Measurements from ENCODE around the gene KIAA0319L. TPM values are rescaled to one million over a fixed set of nuclear protein-coding genes. Genes with fewer than 3 reads are reported as not detected.
A peak's percentile ranks its signal among the peaks of the same experiment; 100 is the strongest.

Gene KIAA0319L
- total RNA-seq, 1 donor from 2014 or later = 44.9 TPM

DNA sequence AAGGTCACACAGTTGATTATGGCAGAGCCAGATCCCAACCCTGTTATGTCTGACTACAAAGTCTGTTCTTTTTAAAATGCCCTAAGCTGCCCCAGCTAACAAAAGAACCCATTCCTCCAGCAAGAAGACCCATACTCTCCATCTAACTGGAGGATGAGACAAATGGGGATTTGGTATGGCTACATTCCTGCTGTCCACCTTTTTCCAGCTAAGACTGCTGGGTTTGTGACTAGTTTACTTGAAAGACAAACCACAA is 112.8 kb downstream of the KIAA0319L start:
- DNase-seq (ENCODE audit: extremely low spot score, unreplicated experiment) = peak; percentile 10
- no peaks in the 10 kb centered on the region for H3K27me3 Mint-ChIP-seq (ENCODE audit: unreplicated experiment)
- H3K4me3 Mint-ChIP-seq (ENCODE audit: unreplicated experiment) = no peak overlapping the region
- H3K36me3 Mint-ChIP-seq (ENCODE audit: unreplicated experiment) = peaks cover 25% of the 10 kb centered on the region
- no peak overlapping the region for H3K27ac Mint-ChIP-seq (ENCODE audit: unreplicated experiment)
- H3K9me3 Mint-ChIP-seq (ENCODE audit: unreplicated experiment) = no peaks in the 10 kb centered on the region
- no peaks in the 10 kb centered on the region for H3K4me1 Mint-ChIP-seq (ENCODE audit: unreplicated experiment)
- TF ChIP-seq, protein P1, sequence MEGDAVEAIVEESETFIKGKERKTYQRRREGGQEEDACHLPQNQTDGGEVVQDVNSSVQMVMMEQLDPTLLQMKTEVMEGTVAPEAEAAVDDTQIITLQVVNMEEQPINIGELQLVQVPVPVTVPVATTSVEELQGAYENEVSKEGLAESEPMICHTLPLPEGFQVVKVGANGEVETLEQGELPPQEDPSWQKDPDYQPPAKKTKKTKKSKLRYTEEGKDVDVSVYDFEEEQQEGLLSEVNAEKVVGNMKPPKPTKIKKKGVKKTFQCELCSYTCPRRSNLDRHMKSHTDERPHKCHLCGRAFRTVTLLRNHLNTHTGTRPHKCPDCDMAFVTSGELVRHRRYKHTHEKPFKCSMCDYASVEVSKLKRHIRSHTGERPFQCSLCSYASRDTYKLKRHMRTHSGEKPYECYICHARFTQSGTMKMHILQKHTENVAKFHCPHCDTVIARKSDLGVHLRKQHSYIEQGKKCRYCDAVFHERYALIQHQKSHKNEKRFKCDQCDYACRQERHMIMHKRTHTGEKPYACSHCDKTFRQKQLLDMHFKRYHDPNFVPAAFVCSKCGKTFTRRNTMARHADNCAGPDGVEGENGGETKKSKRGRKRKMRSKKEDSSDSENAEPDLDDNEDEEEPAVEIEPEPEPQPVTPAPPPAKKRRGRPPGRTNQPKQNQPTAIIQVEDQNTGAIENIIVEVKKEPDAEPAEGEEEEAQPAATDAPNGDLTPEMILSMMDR (IDR thresholded peaks at IDR 0.05) = no peak

DNA sequence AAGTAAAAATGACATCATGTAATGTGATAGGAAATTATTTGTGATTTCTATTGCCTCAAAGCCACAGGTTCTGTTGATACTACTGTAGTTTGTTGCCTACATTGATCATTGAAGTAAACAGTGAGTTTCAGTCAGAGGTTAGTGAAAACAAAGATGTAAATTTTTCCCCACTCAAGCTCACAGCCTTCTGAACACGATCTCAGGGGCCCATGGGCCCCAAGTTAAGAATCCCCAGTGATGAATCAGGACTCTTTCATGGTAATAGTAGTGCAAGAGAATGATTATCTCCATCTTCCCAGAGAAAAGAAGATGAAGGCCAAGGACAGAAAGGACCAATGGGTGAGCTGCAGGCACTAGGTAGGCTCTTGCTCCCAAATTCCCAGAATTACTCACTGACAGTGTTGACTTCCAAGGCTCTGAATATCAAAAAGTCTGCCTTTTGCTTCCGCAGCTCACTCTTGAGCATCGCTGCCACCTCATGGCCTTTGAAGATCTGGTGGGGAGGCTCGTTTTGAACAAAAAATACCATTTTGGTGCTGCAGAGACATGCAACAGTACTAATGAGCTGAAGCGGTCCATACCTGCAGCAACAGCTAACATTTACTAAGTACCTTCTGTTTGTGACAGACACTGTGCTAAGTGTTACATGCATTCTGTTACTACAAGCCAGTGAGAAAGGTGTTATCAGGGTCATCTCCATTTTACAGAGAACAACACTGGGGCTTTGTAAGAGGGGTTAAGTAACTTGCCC is 113.3 kb downstream of the KIAA0319L start:
- H3K27me3 Mint-ChIP-seq (ENCODE audit: unreplicated experiment) = no peaks in the 10 kb centered on the region
- H3K4me3 Mint-ChIP-seq (ENCODE audit: unreplicated experiment) = no peak overlapping the region
- H3K9me3 Mint-ChIP-seq (ENCODE audit: unreplicated experiment) = no peaks in the 10 kb centered on the region
- peaks cover 30% of the 10 kb centered on the region for H3K36me3 Mint-ChIP-seq (ENCODE audit: unreplicated experiment)
- DNase-seq (ENCODE audit: extremely low spot score, unreplicated experiment) = peak; percentile 46
- TF ChIP-seq, protein P1 (IDR thresholded peaks at IDR 0.05) = peak; percentile 19
- H3K4me1 Mint-ChIP-seq (ENCODE audit: unreplicated experiment) = no peaks in the 10 kb centered on the region
- H3K27ac Mint-ChIP-seq (ENCODE audit: unreplicated experiment) = no peak overlapping the region

DNA sequence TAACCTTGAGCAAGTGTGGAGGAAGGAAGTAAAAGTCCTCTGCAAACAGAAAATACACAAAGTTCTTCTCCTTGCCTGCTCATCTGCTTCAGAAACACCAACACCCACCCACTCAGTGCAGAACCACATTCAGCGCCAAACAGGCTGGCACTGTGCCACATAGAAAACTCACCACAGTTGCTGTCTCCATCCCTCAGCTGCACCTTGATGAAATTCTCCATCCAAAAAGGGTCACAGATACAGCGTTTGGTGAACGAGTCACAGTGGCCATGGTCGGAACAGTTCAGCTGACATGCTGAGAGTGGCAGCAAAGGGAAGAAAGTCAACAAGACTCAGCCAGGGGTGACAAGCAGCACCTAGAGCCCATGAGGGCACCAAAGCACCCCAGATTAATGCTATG is 114.5 kb downstream of the KIAA0319L start:
- H3K9me3 Mint-ChIP-seq (ENCODE audit: unreplicated experiment) = no peaks in the 10 kb centered on the region
- no peak overlapping the region for H3K27ac Mint-ChIP-seq (ENCODE audit: unreplicated experiment)
- no peaks in the 10 kb centered on the region for H3K27me3 Mint-ChIP-seq (ENCODE audit: unreplicated experiment)
- peaks cover 31% of the 10 kb centered on the region for H3K36me3 Mint-ChIP-seq (ENCODE audit: unreplicated experiment)
- H3K4me1 Mint-ChIP-seq (ENCODE audit: unreplicated experiment) = no peaks in the 10 kb centered on the region
- DNase-seq (ENCODE audit: extremely low spot score, unreplicated experiment) = peak; percentile 63
- TF ChIP-seq, protein P1 (IDR thresholded peaks at IDR 0.05) = no peak
- no peak overlapping the region for H3K4me3 Mint-ChIP-seq (ENCODE audit: unreplicated experiment)

DNA sequence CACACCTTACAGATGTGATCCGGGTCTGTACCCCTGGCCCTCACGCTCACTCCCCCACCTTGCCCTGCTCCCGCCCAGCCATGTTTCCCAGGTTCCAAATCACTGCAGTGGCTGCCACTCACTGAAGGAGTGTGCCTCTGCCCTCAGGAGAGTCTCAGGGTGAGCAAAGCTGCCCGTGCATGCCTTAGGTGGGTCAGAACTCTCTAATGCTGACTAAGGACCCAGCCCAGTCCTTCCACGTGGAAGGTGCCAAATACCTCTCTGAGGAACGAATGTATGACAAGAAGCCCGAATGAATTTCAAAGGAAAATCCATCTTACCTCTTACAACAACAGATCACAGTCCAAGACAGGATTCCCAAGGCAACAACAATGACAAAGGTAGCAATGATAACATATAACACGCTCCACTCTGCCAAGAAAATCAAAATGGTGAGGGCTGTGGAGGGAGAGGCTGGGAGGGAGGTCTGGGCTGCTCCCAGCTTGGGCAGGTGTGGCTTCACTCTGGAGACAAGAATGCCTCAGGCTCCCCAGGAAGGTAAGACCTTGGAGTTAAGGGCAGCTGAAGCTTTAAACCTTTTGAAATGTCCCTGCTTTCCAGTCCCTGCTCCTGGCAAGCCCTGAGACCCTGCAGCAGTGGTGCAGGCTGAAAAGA is 115.2 kb downstream of the KIAA0319L start:
- H3K27ac Mint-ChIP-seq (ENCODE audit: unreplicated experiment) = no peak overlapping the region
- TF ChIP-seq, protein P1 (IDR thresholded peaks at IDR 0.05) = no peak
- no peaks in the 10 kb centered on the region for H3K4me1 Mint-ChIP-seq (ENCODE audit: unreplicated experiment)
- DNase-seq (ENCODE audit: extremely low spot score, unreplicated experiment) = peak; percentile 78
- no peak overlapping the region for H3K4me3 Mint-ChIP-seq (ENCODE audit: unreplicated experiment)
- H3K27me3 Mint-ChIP-seq (ENCODE audit: unreplicated experiment) = no peaks in the 10 kb centered on the region
- no peaks in the 10 kb centered on the region for H3K9me3 Mint-ChIP-seq (ENCODE audit: unreplicated experiment)
- H3K36me3 Mint-ChIP-seq (ENCODE audit: unreplicated experiment) = peaks cover 32% of the 10 kb centered on the region

DNA sequence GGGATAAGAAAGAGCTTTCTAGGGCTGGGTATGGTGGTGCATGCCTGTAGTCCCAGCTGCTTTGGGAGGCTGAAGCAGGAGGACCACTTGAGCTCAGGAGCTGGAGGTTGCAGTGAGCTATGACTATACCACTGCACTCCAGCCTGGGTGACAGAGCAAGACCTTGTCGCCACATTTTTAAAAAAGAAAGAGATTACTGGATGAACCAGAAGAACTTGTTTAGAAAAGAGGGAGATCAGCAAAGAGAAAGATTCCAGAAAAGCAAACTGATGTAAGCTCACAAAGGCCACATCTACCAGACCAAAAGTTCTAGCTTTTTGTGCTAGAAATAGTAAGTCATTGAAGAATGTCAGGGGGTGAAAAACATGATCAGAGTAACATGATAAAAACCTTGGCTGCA is 117.6 kb downstream of the KIAA0319L start:
- TF ChIP-seq, protein P1 (IDR thresholded peaks at IDR 0.05) = no peak
- Mint-ChIP-seq H3K36me3 (ENCODE audit: unreplicated experiment) (peaks cover 43% of the 10 kb centered on the region), H3K27me3 (ENCODE audit: unreplicated experiment) (no peaks in the 10 kb centered on the region), H3K27ac (ENCODE audit: unreplicated experiment) (no peak overlapping the region), H3K4me3 (ENCODE audit: unreplicated experiment) (no peak overlapping the region), H3K4me1 (ENCODE audit: unreplicated experiment) (no peaks in the 10 kb centered on the region), H3K9me3 (ENCODE audit: unreplicated experiment) (no peaks in the 10 kb centered on the region)
- no peak for DNase-seq (ENCODE audit: extremely low spot score, unreplicated experiment)

Measured in osteocyte (in vitro differentiated cells).